Neural cell (in vitro differentiated cells): Measurements from ENCODE around the gene ZHX3. TPM values are rescaled to one million over a fixed set of nuclear protein-coding genes. Genes with fewer than 3 reads are reported as not detected.

ENCODE experiments used
- H2AFZ ChIP-seq: fragments of 200-600, 300-800 bp; sonication (generic), shearing (Covaris generic); 2 replicates; pipeline ENCODE4 v1.6.0; 2014; ENCODE audit warnings: low read depth, mild to moderate bottlenecking, antibody characterized with exemption, low read length, moderate library complexity
- H3F3A ChIP-seq: fragments of 200-600 bp; shearing (Covaris generic); 2 replicates; pipeline ENCODE4 v1.6.1; 2016; ENCODE audit warnings: mild to moderate bottlenecking, moderate library complexity, mixed read lengths, antibody characterized with exemption, low read length; ENCODE audit not compliant: insufficient read depth, poor library complexity, severe bottlenecking
- H3K27ac ChIP-seq: fragments of 200-600, 300-800 bp; sonication (generic), shearing (Covaris generic); 2 replicates; pipeline ENCODE4 v1.5.1; 2014; ENCODE audit warnings: mild to moderate bottlenecking, low read length, moderate library complexity
- H3K27me3 ChIP-seq: fragments of 300-800, 200-600 bp; sonication (generic), shearing (Covaris generic); 2 replicates; pipeline ENCODE4 v1.6.0; 2014; ENCODE audit warnings: mild to moderate bottlenecking, low read depth, low read length, moderate library complexity; ENCODE audit not compliant: insufficient read depth
- H3K36me3 ChIP-seq: fragments of 300-800, 200-600 bp; sonication (generic), shearing (Covaris generic); 2 replicates; pipeline ENCODE4 v1.5.1; 2014; ENCODE audit warnings: mild to moderate bottlenecking, antibody characterized with exemption, low read length, moderate library complexity; ENCODE audit not compliant: insufficient read depth
- H3K4me2 ChIP-seq: fragments of 300-800, 200-600 bp; sonication (generic), shearing (Covaris generic); 2 replicates; pipeline ENCODE4 v1.6.0; 2014; ENCODE audit warnings: mild to moderate bottlenecking, low read length
- H3K4me3 ChIP-seq: fragments of 300-800, 200-600 bp; sonication (generic), shearing (Covaris generic); 2 replicates; pipeline ENCODE4 v1.5.1; 2014; ENCODE audit warnings: mild to moderate bottlenecking, low read length, moderate library complexity
- H3K79me2 ChIP-seq: fragments of 200-600 bp; shearing (Covaris generic); replicated peaks from 2 replicates; pipeline ENCODE4 v1.6.0; 2014; ENCODE audit warnings: mild to moderate bottlenecking, low read length, moderate library complexity; ENCODE audit not compliant: insufficient read depth
- H3K9ac ChIP-seq: fragments of 300-800, 200-600 bp; sonication (generic), shearing (Covaris generic); 2 replicates; pipeline ENCODE4 v1.6.1; 2016; ENCODE audit warnings: mild to moderate bottlenecking, low read length, mixed read lengths
- H3K9me2 ChIP-seq: fragments of 200-600 bp; shearing (Covaris generic); 2 replicates; pipeline ENCODE4 v1.6.1; 2016; ENCODE audit warnings: mild to moderate bottlenecking, low read length, mixed read lengths; ENCODE audit not compliant: insufficient read depth
- H3K9me3 ChIP-seq: fragments of 200-600, 300-800 bp; sonication (generic), shearing (Covaris generic); 2 replicates; pipeline ENCODE4 v1.6.1; 2016; ENCODE audit warnings: mild to moderate bottlenecking, mixed run types, low read length, moderate library complexity, mixed read lengths
- H4K20me1 ChIP-seq: fragments of 200-600 bp; shearing (Covaris generic); 2 replicates; pipeline ENCODE4 v1.6.1; 2016; ENCODE audit warnings: mild to moderate bottlenecking, mixed run types; ENCODE audit not compliant: insufficient read depth
- EP300 ChIP-seq: fragments of 450-650 bp; conservative IDR thresholded peaks from 2 replicates; pipeline ENCODE4 v1.6.1; 2014; ENCODE audit warnings: antibody characterized with exemption, mild to moderate bottlenecking, moderate library complexity; ENCODE audit not compliant: poor library complexity, severe bottlenecking
- EZH2 ChIP-seq: fragments of 200-600, 300-800 bp; shearing (Covaris generic), sonication (generic); IDR thresholded peaks from 2 replicates; pipeline ENCODE4 v1.6.1; 2014; ENCODE audit warnings: antibody characterized with exemption, low read length, borderline replicate concordance, mild to moderate bottlenecking; ENCODE audit not compliant: insufficient read depth, poor library complexity, severe bottlenecking
- MXI1 ChIP-seq: fragments of 450-650 bp; conservative IDR thresholded peaks from 2 replicates; pipeline ENCODE4 v1.6.1; 2014; ENCODE audit warnings: antibody characterized with exemption, mild to moderate bottlenecking; ENCODE audit not compliant: poor library complexity, severe bottlenecking
- POLR2AphosphoS5 ChIP-seq: IDR thresholded peaks from 2 replicates; pipeline ENCODE4 v1.6.1; 2012
- RAD21 ChIP-seq: fragments of 450-650 bp; conservative IDR thresholded peaks from 2 replicates; pipeline ENCODE4 v1.6.1; 2014; ENCODE audit warnings: antibody characterized with exemption, mild to moderate bottlenecking, moderate library complexity
- SMC3 ChIP-seq: fragments of 450-650 bp; conservative IDR thresholded peaks from 2 replicates; pipeline ENCODE4 v1.6.1; 2014; ENCODE audit warnings: antibody characterized with exemption, mild to moderate bottlenecking, moderate library complexity; ENCODE audit not compliant: poor library complexity
- TAF1 ChIP-seq: IDR thresholded peaks from 2 replicates; pipeline ENCODE4 v1.6.1; 2012; ENCODE audit warnings: low read depth
- polyA plus RNA-seq: library from polyadenylated mRNA; depleted of rRNA; stranded (reverse); fragments of >200 nt; gene quantifications from 2 replicates; pipeline ENCODE4 v1.2.3, GENCODE V29; 2014
- TF ChIP-seq, protein P1 (sequence below): IDR thresholded peaks from 2 replicates; pipeline ENCODE4 v1.6.1; 2012; ENCODE audit warnings: borderline replicate concordance
- TF ChIP-seq, protein P2 (sequence below): fragments of 450-650 bp; IDR thresholded peaks from 2 replicates; pipeline ENCODE4 v1.5.1; 2014; ENCODE audit warnings: antibody characterized with exemption, mild to moderate bottlenecking, moderate library complexity; ENCODE audit not compliant: poor library complexity, severe bottlenecking

ZHX3 gene
- polyA plus RNA-seq, 1 donor from 2014 or later = 10.3 TPM

DNA sequence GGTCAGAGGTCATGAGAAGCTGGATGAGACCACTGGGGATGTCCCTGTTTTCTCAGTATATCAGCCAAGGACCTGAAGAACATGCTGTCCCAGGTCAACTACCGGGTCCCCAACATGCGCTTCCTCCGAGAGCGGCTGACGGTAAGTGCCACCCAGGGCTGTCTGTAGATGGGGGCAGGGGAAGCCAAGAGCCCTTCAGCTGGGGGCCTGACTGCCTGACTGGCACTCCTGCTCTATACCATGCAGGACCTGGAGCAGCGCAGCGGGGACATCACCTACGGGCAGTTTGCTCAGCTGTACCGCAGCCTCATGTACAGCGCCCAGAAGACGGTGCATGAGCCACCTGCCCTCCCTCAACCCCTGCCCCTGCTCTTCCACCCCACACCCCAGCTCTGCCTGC, 155.1 kb downstream of the ZHX3 start:
- no peak for TF ChIP-seq EZH2
- TF ChIP-seq MXI1 = no peak
- TF ChIP-seq, protein P1, sequence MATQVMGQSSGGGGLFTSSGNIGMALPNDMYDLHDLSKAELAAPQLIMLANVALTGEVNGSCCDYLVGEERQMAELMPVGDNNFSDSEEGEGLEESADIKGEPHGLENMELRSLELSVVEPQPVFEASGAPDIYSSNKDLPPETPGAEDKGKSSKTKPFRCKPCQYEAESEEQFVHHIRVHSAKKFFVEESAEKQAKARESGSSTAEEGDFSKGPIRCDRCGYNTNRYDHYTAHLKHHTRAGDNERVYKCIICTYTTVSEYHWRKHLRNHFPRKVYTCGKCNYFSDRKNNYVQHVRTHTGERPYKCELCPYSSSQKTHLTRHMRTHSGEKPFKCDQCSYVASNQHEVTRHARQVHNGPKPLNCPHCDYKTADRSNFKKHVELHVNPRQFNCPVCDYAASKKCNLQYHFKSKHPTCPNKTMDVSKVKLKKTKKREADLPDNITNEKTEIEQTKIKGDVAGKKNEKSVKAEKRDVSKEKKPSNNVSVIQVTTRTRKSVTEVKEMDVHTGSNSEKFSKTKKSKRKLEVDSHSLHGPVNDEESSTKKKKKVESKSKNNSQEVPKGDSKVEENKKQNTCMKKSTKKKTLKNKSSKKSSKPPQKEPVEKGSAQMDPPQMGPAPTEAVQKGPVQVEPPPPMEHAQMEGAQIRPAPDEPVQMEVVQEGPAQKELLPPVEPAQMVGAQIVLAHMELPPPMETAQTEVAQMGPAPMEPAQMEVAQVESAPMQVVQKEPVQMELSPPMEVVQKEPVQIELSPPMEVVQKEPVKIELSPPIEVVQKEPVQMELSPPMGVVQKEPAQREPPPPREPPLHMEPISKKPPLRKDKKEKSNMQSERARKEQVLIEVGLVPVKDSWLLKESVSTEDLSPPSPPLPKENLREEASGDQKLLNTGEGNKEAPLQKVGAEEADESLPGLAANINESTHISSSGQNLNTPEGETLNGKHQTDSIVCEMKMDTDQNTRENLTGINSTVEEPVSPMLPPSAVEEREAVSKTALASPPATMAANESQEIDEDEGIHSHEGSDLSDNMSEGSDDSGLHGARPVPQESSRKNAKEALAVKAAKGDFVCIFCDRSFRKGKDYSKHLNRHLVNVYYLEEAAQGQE = no peak
- no peak for TF ChIP-seq EP300
- no peak for TF ChIP-seq SMC3
- TF ChIP-seq, protein P2, sequence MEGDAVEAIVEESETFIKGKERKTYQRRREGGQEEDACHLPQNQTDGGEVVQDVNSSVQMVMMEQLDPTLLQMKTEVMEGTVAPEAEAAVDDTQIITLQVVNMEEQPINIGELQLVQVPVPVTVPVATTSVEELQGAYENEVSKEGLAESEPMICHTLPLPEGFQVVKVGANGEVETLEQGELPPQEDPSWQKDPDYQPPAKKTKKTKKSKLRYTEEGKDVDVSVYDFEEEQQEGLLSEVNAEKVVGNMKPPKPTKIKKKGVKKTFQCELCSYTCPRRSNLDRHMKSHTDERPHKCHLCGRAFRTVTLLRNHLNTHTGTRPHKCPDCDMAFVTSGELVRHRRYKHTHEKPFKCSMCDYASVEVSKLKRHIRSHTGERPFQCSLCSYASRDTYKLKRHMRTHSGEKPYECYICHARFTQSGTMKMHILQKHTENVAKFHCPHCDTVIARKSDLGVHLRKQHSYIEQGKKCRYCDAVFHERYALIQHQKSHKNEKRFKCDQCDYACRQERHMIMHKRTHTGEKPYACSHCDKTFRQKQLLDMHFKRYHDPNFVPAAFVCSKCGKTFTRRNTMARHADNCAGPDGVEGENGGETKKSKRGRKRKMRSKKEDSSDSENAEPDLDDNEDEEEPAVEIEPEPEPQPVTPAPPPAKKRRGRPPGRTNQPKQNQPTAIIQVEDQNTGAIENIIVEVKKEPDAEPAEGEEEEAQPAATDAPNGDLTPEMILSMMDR = no peak
- no peak for TF ChIP-seq POLR2AphosphoS5
- TF ChIP-seq TAF1 = no peak
- TF ChIP-seq RAD21 = no peak
- Histone ChIP-seq H3K27ac (no peak overlapping the region), H3K9ac (no peak overlapping the region), H3K9me3 (no peaks in the 10 kb centered on the region), H3K4me3 (no peak overlapping the region), H3K36me3 (peaks cover 13% of the 10 kb centered on the region), H3K27me3 (no peaks in the 10 kb centered on the region), H3K4me2 (no peak overlapping the region), H2AFZ (no peak overlapping the region), H4K20me1 (peaks cover 9% of the 10 kb centered on the region), H3F3A (no peaks in the 10 kb centered on the region), H3K79me2 (peaks cover 7% of the 10 kb centered on the region), H3K9me2 (no peaks in the 10 kb centered on the region)

DNA sequence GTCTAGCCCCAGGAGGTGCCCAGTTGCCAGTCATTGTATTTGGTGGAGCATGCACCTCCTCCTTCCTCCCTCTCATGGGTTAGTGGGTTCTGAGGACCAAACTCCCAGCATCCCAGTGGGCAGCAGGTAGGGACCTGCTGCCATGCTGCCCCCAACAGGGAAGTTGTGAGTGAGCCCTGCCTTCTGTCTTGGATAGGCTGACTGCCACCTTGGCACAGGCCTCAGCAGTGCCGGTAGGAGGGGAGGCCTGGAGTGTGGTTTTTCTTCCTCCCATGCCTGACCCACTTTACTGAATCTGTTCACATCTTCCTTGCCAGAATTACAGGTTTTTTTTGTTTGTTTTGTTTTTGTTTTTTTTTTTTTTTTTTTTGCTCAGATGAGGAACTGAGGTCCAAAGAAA, 155.6 kb downstream of the ZHX3 start:
- Histone ChIP-seq H3K9me2 (no peaks in the 10 kb centered on the region), H3K9ac (no peak overlapping the region), H4K20me1 (peaks cover 9% of the 10 kb centered on the region), H3K79me2 (peaks cover 12% of the 10 kb centered on the region), H3K36me3 (peaks cover 9% of the 10 kb centered on the region), H3K27me3 (no peaks in the 10 kb centered on the region), H3K4me2 (no peak overlapping the region), H3K27ac (no peak overlapping the region), H3K4me3 (no peak overlapping the region), H3F3A (no peaks in the 10 kb centered on the region), H2AFZ (no peak overlapping the region), H3K9me3 (no peaks in the 10 kb centered on the region)
- TF ChIP-seq EP300 (no peak), POLR2AphosphoS5 (no peak), RAD21 (no peak), SMC3 (no peak), MXI1 (no peak), TAF1 (no peak), EZH2 (no peak)
- TF ChIP-seq, protein P1 = no peak
- TF ChIP-seq, protein P2 = no peak
